Kidney (tissue), 14 donors: ENCODE measurements around the gene TENM4. TPM values are rescaled to one million over a fixed set of nuclear protein-coding genes. Genes with fewer than 3 reads are reported as not detected.
A peak's percentile ranks its signal among the peaks of the same experiment; 100 is the strongest.

Experiments used
- DNase-seq, 5 donors: peaks; one replicate each; pipeline ENCODE4 v3.0.0-alpha.2; 2013 to 2020
- FAIRE-seq: peaks from 2 replicates; lab custom pipeline; 2012; peaks lifted over from hg19 to GRCh38; lab: Jason Lieb, UNC
- H3K27ac ChIP-seq, 2 donors: one replicate each; pipeline ENCODE4 v1.7.0; 2013; ENCODE audit warnings: low read depth in 2 of 2, low read length in 2 of 2, inconsistent platforms in 1 of 2
- H3K27me3 ChIP-seq: one replicate; pipeline ENCODE4 v1.7.1; 2013; ENCODE audit warnings: low read length, inconsistent platforms; ENCODE audit not compliant: control insufficient read depth, insufficient read depth
- H3K36me3 ChIP-seq, 3 donors: one replicate each; pipeline versions ENCODE4 v1.7.0 to v1.7.1; 2013; ENCODE audit warnings: low read length in 3 of 3, control low read depth in 1 of 3, inconsistent platforms in 1 of 3; ENCODE audit not compliant: insufficient read depth in 3 of 3, control insufficient read depth in 2 of 3
- H3K4me1 ChIP-seq, 3 donors: one replicate each; pipeline versions ENCODE4 v1.7.0 to v1.7.1; 2013; ENCODE audit warnings: low read length in 3 of 3, inconsistent platforms in 1 of 3, low read depth in 1 of 3; ENCODE audit not compliant: control insufficient read depth in 2 of 3, insufficient read depth in 2 of 3
- H3K4me3 ChIP-seq, 3 donors: one replicate each; pipeline versions ENCODE4 v1.7.0 to v1.8.1; 2013; ENCODE audit warnings: low read length in 3 of 3, control low read depth in 1 of 3, inconsistent platforms in 1 of 3
- H3K9ac ChIP-seq, 3 donors: one replicate each; pipeline versions ENCODE4 v1.7.0 to v1.7.1; 2013; ENCODE audit warnings: low read length in 3 of 3, control low read depth in 1 of 3, inconsistent platforms in 1 of 3
- H3K9me3 ChIP-seq, 3 donors: one replicate each; pipeline versions ENCODE4 v1.7.0 to v1.7.1; 2013; ENCODE audit warnings: low read length in 3 of 3, control low read depth in 1 of 3, inconsistent platforms in 1 of 3; ENCODE audit not compliant: control insufficient read depth in 2 of 3, insufficient read depth in 1 of 3
- intact Hi-C: fragments of 100-400 bp; cut with DNase I; formaldehyde crosslinking; loops from one replicate; pipeline ENCODE4 v1.11.1; 2022
- polyA plus RNA-seq: library from polyadenylated mRNA; stranded (reverse); fragments of 350-450 nt; fragmentation: Illumina TruSeq; extraction: RNeasy Lipid Tissue Mini Kit (QIAGEN cat#74804); gene quantifications from one replicate; pipeline ENCODE4 v1.2.3, GENCODE V29; 2014; ENCODE audit warnings: low read depth, low replicate concordance; ENCODE audit not compliant: insufficient read depth
- total RNA-seq: library from RNA; stranded (reverse); fragmentation: NEBNext Ultra II Directional; extraction: Animal tissue kit (Norgen Biotek cat#: 25700); gene quantifications from one replicate; pipeline ENCODE4 v1.2.1, GENCODE V29; 2021
- TF ChIP-seq, protein P1 (sequence below): IDR thresholded peaks from 3 replicates; pipeline ENCODE4 v1.5.1; 2012; ENCODE audit warnings: mild to moderate bottlenecking, moderate library complexity, borderline replicate concordance; ENCODE audit not compliant: insufficient read depth; ENCODE audit errors: extremely low read depth
- donor health status: control.
- donor health status: control.
- donor health status: control.
- donor health status: control.
- donor health status: control.
- donor health status: DM: yes; HTN: yes; CAD: no.
- donor health status: Normal renal cell carcinoma (clear cell type).

The TENM4 gene
- total and polyA plus RNA-seq, 2 donors from 2014 or later, result 0.34 to 31.0 TPM

DNA sequence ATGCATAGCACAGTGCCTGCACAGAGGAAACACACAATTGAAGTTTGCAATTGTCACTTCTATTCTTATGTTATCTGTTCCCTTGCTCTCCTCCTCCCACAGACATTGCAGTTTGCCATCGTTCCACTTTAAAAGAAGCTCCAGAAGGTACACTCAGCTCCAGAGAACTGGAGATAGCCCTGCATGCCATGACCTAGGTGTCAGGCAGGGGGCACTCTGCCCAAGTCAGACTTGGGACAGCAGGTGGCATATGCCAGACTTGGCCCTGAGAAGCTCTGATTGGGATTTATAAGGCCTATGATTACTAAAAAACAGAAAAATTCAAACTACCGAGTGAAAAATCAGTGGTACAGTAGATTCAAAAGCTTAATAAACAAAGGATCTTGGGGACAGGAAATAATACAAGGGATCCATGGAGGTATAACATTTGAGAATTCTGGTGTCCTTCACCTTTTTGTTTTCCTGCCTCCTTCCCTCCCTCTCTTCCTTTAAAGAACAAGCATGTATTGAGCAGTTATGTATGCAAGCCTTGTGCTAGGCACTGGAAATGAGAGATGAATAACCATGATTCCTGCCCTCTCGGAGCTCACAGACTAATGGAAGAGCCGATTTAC, 40.0 kb downstream of the TENM4 start:
- peak in 4 of 5 donors; percentile 22 to 65 (median 39) for DNase-seq
- no peaks in the 10 kb centered on the region for H3K27me3 ChIP-seq
- H3K36me3 ChIP-seq, result no peaks in the 10 kb centered on the region
- no peak for FAIRE-seq
- TF ChIP-seq, protein P1, sequence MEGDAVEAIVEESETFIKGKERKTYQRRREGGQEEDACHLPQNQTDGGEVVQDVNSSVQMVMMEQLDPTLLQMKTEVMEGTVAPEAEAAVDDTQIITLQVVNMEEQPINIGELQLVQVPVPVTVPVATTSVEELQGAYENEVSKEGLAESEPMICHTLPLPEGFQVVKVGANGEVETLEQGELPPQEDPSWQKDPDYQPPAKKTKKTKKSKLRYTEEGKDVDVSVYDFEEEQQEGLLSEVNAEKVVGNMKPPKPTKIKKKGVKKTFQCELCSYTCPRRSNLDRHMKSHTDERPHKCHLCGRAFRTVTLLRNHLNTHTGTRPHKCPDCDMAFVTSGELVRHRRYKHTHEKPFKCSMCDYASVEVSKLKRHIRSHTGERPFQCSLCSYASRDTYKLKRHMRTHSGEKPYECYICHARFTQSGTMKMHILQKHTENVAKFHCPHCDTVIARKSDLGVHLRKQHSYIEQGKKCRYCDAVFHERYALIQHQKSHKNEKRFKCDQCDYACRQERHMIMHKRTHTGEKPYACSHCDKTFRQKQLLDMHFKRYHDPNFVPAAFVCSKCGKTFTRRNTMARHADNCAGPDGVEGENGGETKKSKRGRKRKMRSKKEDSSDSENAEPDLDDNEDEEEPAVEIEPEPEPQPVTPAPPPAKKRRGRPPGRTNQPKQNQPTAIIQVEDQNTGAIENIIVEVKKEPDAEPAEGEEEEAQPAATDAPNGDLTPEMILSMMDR, result peak; percentile 53
- H3K4me1 ChIP-seq, result no peaks in the 10 kb centered on the region
- H3K9ac ChIP-seq, result no peak overlapping the region
- no peaks in the 10 kb centered on the region for H3K9me3 ChIP-seq
- no peak overlapping the region for H3K4me3 ChIP-seq
- no peak overlapping the region for H3K27ac ChIP-seq
- intact Hi-C loops, result no loop called here

DNA sequence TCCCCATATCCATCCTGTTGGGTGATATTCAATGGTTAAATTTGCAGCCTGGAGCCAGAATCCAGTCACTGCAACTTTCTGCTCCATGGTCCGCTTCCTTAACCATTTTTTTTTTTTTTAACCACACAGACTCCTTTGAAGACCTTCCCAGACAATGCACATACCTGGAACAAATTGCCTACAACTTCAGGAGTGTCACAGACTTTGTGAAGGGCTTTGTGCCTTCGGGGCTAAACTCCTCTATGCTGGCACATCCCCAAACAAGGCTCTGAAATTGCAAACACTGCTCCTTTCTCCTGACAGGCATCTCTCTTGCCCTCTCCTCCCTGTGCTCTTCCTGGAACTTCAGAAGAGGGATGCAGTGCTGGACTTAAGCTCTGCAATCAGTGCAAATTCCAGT, 40.6 kb downstream of the TENM4 start:
- Histone ChIP-seq H3K36me3 (no peaks in the 10 kb centered on the region), H3K27me3 (no peaks in the 10 kb centered on the region), H3K9me3 (no peaks in the 10 kb centered on the region), H3K4me3 (no peak overlapping the region), H3K27ac (no peak overlapping the region), H3K4me1 (no peaks in the 10 kb centered on the region), H3K9ac (no peak overlapping the region)
- no peak for DNase-seq
- TF ChIP-seq, protein P1, result no peak
- intact Hi-C loops, result no loop called here
- FAIRE-seq, result no peak

DNA sequence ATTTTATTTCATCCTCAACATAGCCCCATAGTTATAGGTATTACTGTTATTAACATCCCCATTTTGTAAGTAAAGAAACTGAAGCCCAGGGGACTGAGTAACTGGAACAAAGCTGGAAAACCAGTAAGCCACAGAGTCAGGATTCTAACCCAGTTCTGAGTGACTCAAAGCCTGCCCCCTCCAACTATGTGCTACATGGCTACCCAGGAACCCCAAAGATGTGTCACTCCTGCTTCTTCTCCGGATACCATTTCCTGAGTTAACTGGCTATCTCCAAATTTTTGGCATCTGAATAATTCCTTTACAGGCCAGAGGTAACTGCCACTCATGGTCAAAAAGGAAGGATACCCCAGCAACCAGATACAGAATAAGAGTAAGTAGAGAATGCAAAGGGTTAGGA, 43.6 kb downstream of the TENM4 start:
- H3K9me3 ChIP-seq, result no peaks in the 10 kb centered on the region
- FAIRE-seq, result no peak
- DNase-seq, result no peak
- intact Hi-C loops, result no loop called here
- no peaks in the 10 kb centered on the region for H3K4me1 ChIP-seq
- TF ChIP-seq, protein P1, result no peak
- no peak overlapping the region for H3K9ac ChIP-seq
- H3K27ac ChIP-seq, result no peak overlapping the region
- H3K4me3 ChIP-seq, result no peak overlapping the region
- H3K36me3 ChIP-seq, result no peaks in the 10 kb centered on the region
- H3K27me3 ChIP-seq, result no peaks in the 10 kb centered on the region

DNA sequence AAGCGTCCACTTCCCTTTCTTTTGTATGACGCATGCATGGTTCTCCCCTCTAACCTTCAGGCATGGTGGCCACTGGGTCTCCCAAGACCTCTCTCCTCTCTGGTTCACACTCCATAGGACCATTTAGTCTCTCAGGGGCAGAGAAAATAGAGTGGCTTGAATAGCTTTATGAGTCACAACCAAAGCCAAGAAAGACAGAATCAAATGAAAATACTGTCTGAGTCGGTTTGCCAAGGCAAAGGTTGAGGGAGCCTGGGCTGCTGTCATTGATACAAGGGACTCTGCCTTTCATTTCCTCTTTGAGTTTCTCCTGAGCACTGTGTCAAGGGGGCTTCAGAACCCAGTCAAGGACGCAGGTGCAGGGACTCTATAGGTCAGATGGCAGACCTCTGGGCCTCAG, 44.2 kb downstream of the TENM4 start:
- H3K9me3 ChIP-seq, result no peaks in the 10 kb centered on the region
- TF ChIP-seq, protein P1, result no peak
- H3K4me1 ChIP-seq, result no peaks in the 10 kb centered on the region
- no peak overlapping the region for H3K27ac ChIP-seq
- FAIRE-seq, result no peak
- H3K36me3 ChIP-seq, result no peaks in the 10 kb centered on the region
- H3K27me3 ChIP-seq, result no peaks in the 10 kb centered on the region
- intact Hi-C loops, result no loop called here
- no peak overlapping the region for H3K9ac ChIP-seq
- no peak overlapping the region for H3K4me3 ChIP-seq
- no peak for DNase-seq
